Measurements from ENCODE around the gene WNT9A.

WNT9A gene

DNA sequence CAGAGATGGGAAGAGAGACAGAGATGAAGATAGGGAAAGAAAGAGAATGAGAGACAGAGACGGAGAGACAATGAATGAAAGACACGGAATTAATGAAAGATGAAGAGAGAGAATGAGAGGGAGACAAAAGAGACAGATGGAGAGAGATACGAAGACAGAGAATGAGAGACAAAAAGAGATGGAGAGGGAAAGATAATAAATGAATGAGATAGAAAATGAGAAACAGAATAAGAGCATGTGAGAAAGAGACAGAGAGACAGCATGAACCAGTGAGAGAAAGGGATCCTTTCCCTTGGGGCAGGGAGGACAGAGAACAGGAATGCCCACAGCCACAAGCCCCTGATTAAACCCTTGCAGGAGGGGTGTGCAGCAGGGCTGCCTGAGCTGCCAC lies 5.3 kb upstream of the WNT9A start:
- no peak for TF ChIP-seq NFIC (IDR thresholded peaks at IDR 0.05)
- TF ChIP-seq EP300 (IDR thresholded peaks at IDR 0.05; ENCODE audit: borderline replicate concordance) = no peak

DNA sequence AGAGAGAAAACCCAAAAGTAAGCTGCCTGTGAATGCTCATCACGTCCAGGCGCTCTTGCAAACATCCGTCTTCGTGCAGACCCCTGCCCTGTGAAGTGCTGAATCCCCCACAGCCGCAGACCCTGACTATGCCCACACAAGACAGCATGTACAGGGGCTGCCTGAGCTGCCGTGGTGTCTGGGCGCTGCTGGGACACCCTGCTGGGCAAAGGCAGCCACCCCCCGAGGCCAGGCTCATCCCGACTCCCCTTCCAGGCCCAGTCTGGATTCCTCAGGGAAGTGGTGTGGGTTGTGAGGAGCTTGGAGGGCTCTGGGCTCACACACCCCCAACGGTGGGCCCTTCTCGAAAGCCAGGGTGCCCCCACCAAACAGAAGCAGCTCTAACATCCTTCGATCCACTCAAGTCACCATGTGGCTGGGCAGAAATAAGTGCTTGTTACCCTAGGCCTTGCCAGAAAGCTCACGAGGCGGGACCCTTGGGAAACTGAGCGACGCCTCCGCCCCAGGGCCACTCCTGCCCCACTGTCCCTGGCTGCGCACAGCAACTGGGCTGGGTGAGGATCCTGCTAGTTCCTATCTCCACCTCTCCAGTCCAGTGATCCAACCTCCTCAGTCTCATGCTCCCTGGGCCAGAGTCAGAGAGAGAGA lies 4.8 kb upstream of the WNT9A start:
- TF ChIP-seq CEBPB (IDR thresholded peaks at IDR 0.05) (no peak), TAF1 (IDR thresholded peaks at IDR 0.05; ENCODE audit: low read depth) (no peak), CREB1 (IDR thresholded peaks at IDR 0.05; ENCODE audit: low read depth) (no peak), EP300 (IDR thresholded peaks at IDR 0.05; ENCODE audit: borderline replicate concordance) (no peak), YY1 (IDR thresholded peaks at IDR 0.05; ENCODE audit: low read depth) (no peak), NFIC (IDR thresholded peaks at IDR 0.05) (no peak), TEAD4 (IDR thresholded peaks at IDR 0.05) (no peak), EGR1 (IDR thresholded peaks at IDR 0.05) (no peak), ZBTB7A (IDR thresholded peaks at IDR 0.05; ENCODE audit: low read depth) (no peak), TCF12 (IDR thresholded peaks at IDR 0.05; ENCODE audit: low read depth) (no peak), USF1 (IDR thresholded peaks at IDR 0.05) (no peak), REST (IDR thresholded peaks at IDR 0.05; ENCODE audit: low read depth) (no peak)
- TF ChIP-seq, protein P1, sequence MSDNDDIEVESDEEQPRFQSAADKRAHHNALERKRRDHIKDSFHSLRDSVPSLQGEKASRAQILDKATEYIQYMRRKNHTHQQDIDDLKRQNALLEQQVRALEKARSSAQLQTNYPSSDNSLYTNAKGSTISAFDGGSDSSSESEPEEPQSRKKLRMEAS (IDR thresholded peaks at IDR 0.05) = no peak

DNA sequence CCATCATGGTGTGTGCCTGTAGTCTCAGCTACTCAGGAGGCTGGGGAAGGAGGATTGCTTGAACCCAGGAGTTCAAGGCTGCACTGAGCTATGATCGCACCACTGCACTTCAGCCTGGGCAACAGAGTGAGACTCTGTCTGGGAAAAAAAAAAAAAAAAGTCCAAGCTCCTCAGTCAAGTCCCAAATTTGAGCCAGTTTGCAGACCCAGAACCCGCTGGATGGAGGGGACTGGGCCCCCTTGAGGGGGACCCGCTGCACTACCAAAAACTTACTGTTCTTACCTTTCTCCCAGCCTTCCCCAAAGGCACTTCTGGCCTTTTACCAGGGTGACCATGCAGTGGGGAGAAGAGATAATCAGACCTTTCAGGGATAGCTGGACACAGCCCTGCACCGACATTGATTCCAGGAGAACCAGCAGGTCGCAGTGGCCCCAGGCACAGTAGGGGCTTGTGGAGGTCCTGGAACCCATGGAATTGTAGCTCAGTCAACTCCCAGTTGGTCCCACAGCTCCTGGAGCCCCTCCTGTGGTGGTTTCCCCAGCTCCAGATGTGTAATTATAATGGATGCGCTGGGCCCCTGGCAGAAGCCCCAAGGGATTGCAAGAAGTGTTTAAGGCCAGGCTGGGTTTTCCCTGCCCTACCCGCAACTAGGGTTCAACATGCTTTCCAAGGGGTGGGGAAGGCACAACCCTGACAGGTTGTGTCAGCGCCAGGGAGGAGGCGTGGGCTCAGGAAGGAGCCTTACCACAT lies 4.1 kb upstream of the WNT9A start:
- TF ChIP-seq, protein P1 (IDR thresholded peaks at IDR 0.05) = no peak
- TF ChIP-seq TCF12 (IDR thresholded peaks at IDR 0.05; ENCODE audit: low read depth) = no peak
- no peak for TF ChIP-seq USF1 (IDR thresholded peaks at IDR 0.05)
- TF ChIP-seq TAF1 (IDR thresholded peaks at IDR 0.05; ENCODE audit: low read depth) = no peak
- no peak for TF ChIP-seq NFIC (IDR thresholded peaks at IDR 0.05)
- TF ChIP-seq FOXM1 (IDR thresholded peaks at IDR 0.05; ENCODE audit: borderline replicate concordance, low read depth) = no peak
- no peak for TF ChIP-seq CREB1 (IDR thresholded peaks at IDR 0.05; ENCODE audit: low read depth)
- no peak for TF ChIP-seq REST (IDR thresholded peaks at IDR 0.05; ENCODE audit: low read depth)
- no peak for TF ChIP-seq YY1 (IDR thresholded peaks at IDR 0.05; ENCODE audit: low read depth)
- TF ChIP-seq EGR1 (IDR thresholded peaks at IDR 0.05) = no peak
- no peak for TF ChIP-seq EP300 (IDR thresholded peaks at IDR 0.05; ENCODE audit: borderline replicate concordance)
- TF ChIP-seq ZBTB7A (IDR thresholded peaks at IDR 0.05; ENCODE audit: low read depth) = no peak
- TF ChIP-seq TEAD4 (IDR thresholded peaks at IDR 0.05) = no peak
- TF ChIP-seq RAD21 (IDR thresholded peaks at IDR 0.05; ENCODE audit: low read depth) = no peak
- TF ChIP-seq CEBPB (IDR thresholded peaks at IDR 0.05) = no peak

DNA sequence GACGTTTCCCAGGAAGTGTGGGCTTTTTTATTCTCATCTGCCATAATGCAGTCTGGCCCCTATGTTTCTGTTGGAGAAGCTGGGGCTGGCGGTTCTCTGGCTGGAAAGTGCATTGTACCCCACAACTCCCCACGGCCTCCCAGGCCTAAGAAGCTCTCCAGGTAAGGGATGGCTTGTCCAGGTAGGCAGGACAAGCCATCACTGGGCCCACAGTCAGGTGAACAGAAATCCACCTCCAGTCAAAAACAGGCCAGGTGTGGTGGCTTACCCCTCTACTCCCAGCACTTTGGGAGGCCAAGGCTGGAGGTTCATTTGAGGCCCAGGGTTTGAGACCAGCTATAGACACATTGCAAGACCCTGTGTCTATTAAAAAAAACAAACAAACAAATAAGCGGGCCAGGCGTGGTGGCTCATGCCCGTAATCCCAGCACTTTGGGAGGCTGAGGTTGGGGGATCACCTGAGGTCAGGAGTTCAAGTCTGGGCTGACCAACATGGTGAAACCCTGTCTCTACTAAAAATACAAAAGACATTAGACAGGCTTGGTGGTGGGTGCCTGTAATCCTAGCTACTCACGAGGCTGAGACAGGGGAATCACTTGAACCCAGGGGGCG lies 3.1 kb upstream of the WNT9A start:
- TF ChIP-seq CREB1 (IDR thresholded peaks at IDR 0.05; ENCODE audit: low read depth) = no peak
- no peak for TF ChIP-seq TAF1 (IDR thresholded peaks at IDR 0.05; ENCODE audit: low read depth)
- TF ChIP-seq CEBPB (IDR thresholded peaks at IDR 0.05) = no peak
- TF ChIP-seq, protein P1 (IDR thresholded peaks at IDR 0.05) = no peak
- TF ChIP-seq ZBTB7A (IDR thresholded peaks at IDR 0.05; ENCODE audit: low read depth) = no peak
- no peak for TF ChIP-seq USF1 (IDR thresholded peaks at IDR 0.05)
- no peak for TF ChIP-seq NFIC (IDR thresholded peaks at IDR 0.05)
- no peak for TF ChIP-seq RAD21 (IDR thresholded peaks at IDR 0.05; ENCODE audit: low read depth)
- TF ChIP-seq EGR1 (IDR thresholded peaks at IDR 0.05) = no peak
- no peak for TF ChIP-seq EP300 (IDR thresholded peaks at IDR 0.05; ENCODE audit: borderline replicate concordance)
- TF ChIP-seq YY1 (IDR thresholded peaks at IDR 0.05; ENCODE audit: low read depth) = no peak
- TF ChIP-seq FOXM1 (IDR thresholded peaks at IDR 0.05; ENCODE audit: borderline replicate concordance, low read depth) = no peak
